Esophagus squamous epithelium (tissue), 4 donors: Measurements from ENCODE around the gene GNB2.

Experiments
- CTCF ChIP-seq, 6 experiments: fragments of 450-650 bp in 4 of 6; fragments of 200-600 bp in 2 of 6; sonication (generic) in 2 of 6; IDR thresholded peaks; one replicate each; pipeline ENCODE4 v1.5.1; 2016 to 2019; ENCODE audit warnings: antibody characterized with exemption in 6 of 6, mild to moderate bottlenecking in 4 of 6, moderate library complexity in 4 of 6
- POLR2A ChIP-seq, 4 donors: fragments of 450-650 bp; IDR thresholded peaks; one replicate each; pipeline ENCODE4 v1.6.1; 2017; ENCODE audit warnings: antibody characterized with exemption in 4 of 4, mild to moderate bottlenecking in 4 of 4, moderate library complexity in 3 of 4

- TF ChIP-seq CTCF (IDR thresholded peaks at IDR 0.05) (no peak), POLR2A (IDR thresholded peaks at IDR 0.05) (peak in 1 of 4 donors; percentile 27)
These were observed 46.9 kb upstream of the GNB2 start for GRCh38 chr7:100626530-100627237.
